Activated T-helper 1 cell treated with anti-CD3 and anti-CD28 coated beads, Interleukin-12 subunit alpha, Interleukin-12 subunit beta, Interleukin-2, Interleukin-4 antibody, amounts not matched to agents 30 ng/mL and 10 ng/mL and 1 ng/mL, durations not matched to agents 14 hours and 24 hours and 36 hours (primary cell): ENCODE data around the gene PLCL1. TPM values are rescaled to one million over a fixed set of nuclear protein-coding genes. Genes with fewer than 3 reads are reported as not detected.

Source experiments
- DNase-seq: peaks from one replicate; pipeline ENCODE4 v3.0.0; 2021; ENCODE audit warnings: low spot score
- H3K27ac Mint-ChIP-seq: one replicate; pipeline ENCODE4 v1.8.0; 2021; ENCODE audit warnings: mild to moderate bottlenecking, mixed read lengths
- H3K27me3 Mint-ChIP-seq: one replicate; pipeline ENCODE4 v1.8.0; 2022; ENCODE audit warnings: mild to moderate bottlenecking, moderate library complexity, mixed read lengths; ENCODE audit not compliant: insufficient read depth
- H3K36me3 Mint-ChIP-seq: one replicate; pipeline ENCODE4 v1.8.0; 2021; ENCODE audit warnings: low read depth, mixed read lengths
- H3K4me1 Mint-ChIP-seq: one replicate; pipeline ENCODE4 v1.8.0; 2021; ENCODE audit warnings: low read depth, mixed read lengths
- H3K4me3 Mint-ChIP-seq: one replicate; pipeline ENCODE4 v1.8.0; 2021; ENCODE audit warnings: mild to moderate bottlenecking, moderate library complexity, mixed read lengths
- H3K9me3 Mint-ChIP-seq: one replicate; pipeline ENCODE4 v1.8.0; 2021; ENCODE audit warnings: mixed read lengths
- intact Hi-C: fragments of 100-400 bp; cut with micrococcal nuclease; formaldehyde crosslinking; loops from one replicate; pipeline ENCODE4 v1.15.1; 2024
- total RNA-seq: library from RNA; stranded (reverse); gene quantifications from 2 replicates; pipeline ENCODE4 v1.2.3, GENCODE V29; 2022

PLCL1 gene
- total RNA-seq, 1 donor from 2014 or later, result 0.62 TPM

- H3K36me3 Mint-ChIP-seq, result no peaks in the 10 kb centered on the region
- peaks cover 2% of the 10 kb centered on the region for H3K27me3 Mint-ChIP-seq
- no peak overlapping the region for H3K4me3 Mint-ChIP-seq
- DNase-seq, result no peak
- no peaks in the 10 kb centered on the region for H3K4me1 Mint-ChIP-seq
- H3K27ac Mint-ChIP-seq, result no peak overlapping the region
- no peaks in the 10 kb centered on the region for H3K9me3 Mint-ChIP-seq
- intact Hi-C loops, result loop anchor here (5.0 kb wide), 1 partner anchor 50 kb away; no protein-coding TSS in a partner anchor
Measured at GRCh38 chr2:198117406-198118041, 313.1 kb downstream of the PLCL1 start.

GRCh38 chr2:198127627-198128026, 323.2 kb downstream of the PLCL1 start:
- H3K27ac Mint-ChIP-seq, result no peak overlapping the region
- H3K9me3 Mint-ChIP-seq, result no peaks in the 10 kb centered on the region
- H3K27me3 Mint-ChIP-seq, result peaks cover 5% of the 10 kb centered on the region
- H3K36me3 Mint-ChIP-seq, result no peaks in the 10 kb centered on the region
- no peaks in the 10 kb centered on the region for H3K4me1 Mint-ChIP-seq
- intact Hi-C loops, result loop anchor here (1.0 to 2.0 kb wide), 5 partner anchors 73 to 422 kb away; partner anchors contain the start of gene MARS2
- DNase-seq, result peak; percentile 3
- no peak overlapping the region for H3K4me3 Mint-ChIP-seq

DNA sequence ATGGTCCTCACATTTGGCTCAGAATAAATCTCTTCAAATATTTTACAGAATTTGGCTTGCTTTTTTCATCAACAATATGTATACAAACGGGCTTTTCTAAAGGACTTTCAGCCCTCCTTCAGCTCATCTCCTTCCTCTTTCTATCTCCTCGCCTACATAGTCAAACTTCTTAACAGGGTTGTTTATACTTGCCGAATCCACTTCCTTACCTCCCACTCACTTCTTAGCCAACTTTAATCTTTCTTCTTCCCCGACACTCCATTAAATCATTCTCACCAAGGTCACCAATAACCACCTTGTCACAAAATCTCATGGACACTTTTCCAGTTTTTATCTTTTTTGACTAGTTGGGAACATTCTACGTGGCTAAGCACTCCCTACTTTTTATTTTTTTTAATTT, 325.2 kb downstream of the PLCL1 start:
- no peaks in the 10 kb centered on the region for H3K9me3 Mint-ChIP-seq
- intact Hi-C loops, result no loop called here

DNA sequence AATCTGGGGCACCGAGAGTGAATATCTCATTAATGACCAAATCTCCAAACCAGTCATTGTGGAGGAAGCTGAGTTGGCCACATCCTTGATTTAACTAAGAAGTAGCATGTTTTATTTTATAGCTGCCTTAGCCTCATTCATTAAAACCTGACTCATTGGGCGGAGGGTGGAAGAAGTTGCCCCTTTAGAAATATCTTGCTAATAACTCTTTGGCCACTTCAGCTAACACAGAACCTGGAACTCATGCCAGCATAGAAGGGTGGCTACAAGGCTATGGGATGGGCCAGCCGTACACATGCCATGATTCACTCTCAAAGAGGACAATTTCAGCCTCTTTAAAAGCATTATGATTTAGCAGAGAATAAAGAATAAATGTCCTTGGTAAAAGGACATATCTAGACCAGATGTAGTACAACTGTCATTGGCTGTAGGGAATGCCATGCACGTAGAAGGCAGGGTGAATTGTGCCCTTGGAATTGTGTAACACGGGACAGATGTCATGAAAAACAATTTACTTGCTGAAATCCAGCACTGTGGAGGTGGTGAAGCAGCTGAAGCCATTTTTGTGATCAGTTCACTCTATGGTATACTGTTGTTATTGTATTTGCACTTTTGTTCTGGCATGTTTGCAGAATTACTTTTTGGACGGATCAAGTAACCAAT, 330.0 kb downstream of the PLCL1 start:
- H3K9me3 Mint-ChIP-seq, result no peaks in the 10 kb centered on the region
- H3K27me3 Mint-ChIP-seq, result peaks cover 5% of the 10 kb centered on the region
- H3K36me3 Mint-ChIP-seq, result no peaks in the 10 kb centered on the region
- H3K27ac Mint-ChIP-seq, result no peak overlapping the region
- no peak for DNase-seq
- intact Hi-C loops, result no loop called here
- H3K4me1 Mint-ChIP-seq, result no peaks in the 10 kb centered on the region
- H3K4me3 Mint-ChIP-seq, result no peak overlapping the region

More for the DNA sequence above, 325.2 kb downstream of the PLCL1 start:
- DNase-seq, result no peak
- Mint-ChIP-seq H3K27ac (no peak overlapping the region), H3K4me1 (no peaks in the 10 kb centered on the region), H3K27me3 (peaks cover 5% of the 10 kb centered on the region), H3K36me3 (no peaks in the 10 kb centered on the region), H3K4me3 (no peak overlapping the region)

DNA sequence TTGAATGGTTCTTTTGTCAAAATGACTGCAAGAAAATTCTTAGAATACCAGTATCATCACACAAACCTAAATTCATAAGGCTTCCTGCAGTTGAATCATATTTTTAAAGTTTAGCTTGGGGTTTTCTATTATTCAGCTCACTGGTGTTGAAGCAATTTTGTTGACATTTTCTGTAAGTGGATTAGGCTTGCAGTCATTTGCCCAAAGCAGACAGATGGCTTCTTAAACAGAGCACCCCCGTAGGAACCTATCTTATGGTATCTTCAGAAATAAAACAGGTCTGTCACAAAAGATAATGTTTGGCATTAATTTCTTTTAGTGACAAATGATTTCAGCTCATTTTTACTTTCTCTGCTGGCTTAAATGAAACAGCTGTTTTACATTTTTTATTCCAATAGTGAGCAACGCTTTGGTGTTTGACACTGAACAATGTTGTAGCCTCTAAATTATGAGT, 331.1 kb downstream of the PLCL1 start:
- H3K4me1 Mint-ChIP-seq, result no peaks in the 10 kb centered on the region
- DNase-seq, result no peak
- H3K27me3 Mint-ChIP-seq, result peaks cover 5% of the 10 kb centered on the region
- H3K4me3 Mint-ChIP-seq, result no peak overlapping the region
- H3K27ac Mint-ChIP-seq, result no peak overlapping the region
- H3K36me3 Mint-ChIP-seq, result no peaks in the 10 kb centered on the region
- intact Hi-C loops, result no loop called here
- no peaks in the 10 kb centered on the region for H3K9me3 Mint-ChIP-seq

DNA sequence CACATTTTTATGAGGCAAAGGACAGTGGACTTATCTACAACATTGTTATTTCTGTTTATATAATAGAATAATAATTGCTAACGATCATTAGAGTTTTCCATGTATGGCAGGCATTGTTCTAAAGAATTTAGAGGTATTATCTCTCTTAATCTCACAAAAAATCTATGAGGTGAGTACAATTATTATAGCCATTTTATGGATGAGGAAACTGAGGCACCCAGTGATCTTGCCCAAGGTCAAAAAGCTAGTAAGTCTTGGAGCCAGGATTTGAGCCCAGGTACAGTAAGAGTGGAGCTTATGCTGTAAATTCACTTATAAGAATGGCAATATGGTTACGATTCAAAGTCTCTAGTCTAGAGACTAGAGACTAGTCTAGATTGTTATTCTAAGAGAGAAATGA, 331.7 kb downstream of the PLCL1 start:
- peaks cover under 1% of the 10 kb centered on the region for H3K27me3 Mint-ChIP-seq
- H3K36me3 Mint-ChIP-seq, result no peaks in the 10 kb centered on the region
- H3K9me3 Mint-ChIP-seq, result no peaks in the 10 kb centered on the region
- DNase-seq, result no peak
- no peak overlapping the region for H3K27ac Mint-ChIP-seq
- intact Hi-C loops, result no loop called here
- no peak overlapping the region for H3K4me3 Mint-ChIP-seq
- H3K4me1 Mint-ChIP-seq, result no peaks in the 10 kb centered on the region

DNA sequence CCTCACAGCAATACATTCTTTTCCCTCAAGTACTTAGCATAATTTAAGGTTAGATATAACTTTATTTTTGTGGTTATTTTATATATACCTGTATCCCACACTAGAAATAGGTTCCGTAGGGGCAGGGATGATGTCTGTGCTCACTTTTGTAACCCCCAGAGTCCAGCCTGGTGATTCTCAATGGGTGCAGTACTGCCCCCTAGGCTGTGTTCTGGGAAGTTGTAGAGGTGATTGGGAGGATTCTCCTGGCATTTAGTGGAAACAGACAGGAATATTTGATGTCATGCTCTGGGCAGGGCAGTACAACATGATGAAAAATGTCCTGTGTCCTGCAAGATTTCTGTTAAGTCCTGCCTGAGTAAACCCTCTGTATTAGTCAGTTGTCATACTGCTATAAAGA, 333.3 kb downstream of the PLCL1 start:
- no peaks in the 10 kb centered on the region for H3K9me3 Mint-ChIP-seq

DNA sequence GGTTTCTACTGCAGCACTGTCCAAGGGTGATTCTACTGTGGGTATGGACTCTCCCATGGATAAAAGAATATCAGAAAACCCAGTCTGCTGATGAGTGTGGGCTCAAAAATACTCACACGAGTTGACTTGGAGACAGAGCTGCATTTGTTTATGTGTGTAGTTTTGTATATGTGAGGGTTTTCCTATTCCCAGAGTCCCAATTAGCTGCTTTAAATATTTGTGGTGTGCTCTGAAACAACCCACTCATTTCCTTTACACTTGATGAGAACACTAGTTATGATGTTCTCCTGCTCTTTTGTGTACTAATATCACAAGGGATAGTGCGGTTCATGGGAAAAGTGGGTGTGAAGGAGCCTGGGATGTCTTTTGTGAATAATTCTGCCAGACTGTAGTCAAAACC, 337.3 kb downstream of the PLCL1 start:
- H3K36me3 Mint-ChIP-seq, result no peaks in the 10 kb centered on the region
- no peaks in the 10 kb centered on the region for H3K9me3 Mint-ChIP-seq
- intact Hi-C loops, result no loop called here
- H3K27me3 Mint-ChIP-seq, result no peaks in the 10 kb centered on the region
- DNase-seq, result no peak
- no peak overlapping the region for H3K27ac Mint-ChIP-seq
- no peak overlapping the region for H3K4me3 Mint-ChIP-seq
- H3K4me1 Mint-ChIP-seq, result no peaks in the 10 kb centered on the region

More for the DNA sequence above, 333.3 kb downstream of the PLCL1 start:
- no peak for DNase-seq
- intact Hi-C loops, result no loop called here
- no peak overlapping the region for H3K4me3 Mint-ChIP-seq
- no peaks in the 10 kb centered on the region for H3K4me1 Mint-ChIP-seq
- no peaks in the 10 kb centered on the region for H3K36me3 Mint-ChIP-seq
- no peak overlapping the region for H3K27ac Mint-ChIP-seq
- no peaks in the 10 kb centered on the region for H3K27me3 Mint-ChIP-seq

DNA sequence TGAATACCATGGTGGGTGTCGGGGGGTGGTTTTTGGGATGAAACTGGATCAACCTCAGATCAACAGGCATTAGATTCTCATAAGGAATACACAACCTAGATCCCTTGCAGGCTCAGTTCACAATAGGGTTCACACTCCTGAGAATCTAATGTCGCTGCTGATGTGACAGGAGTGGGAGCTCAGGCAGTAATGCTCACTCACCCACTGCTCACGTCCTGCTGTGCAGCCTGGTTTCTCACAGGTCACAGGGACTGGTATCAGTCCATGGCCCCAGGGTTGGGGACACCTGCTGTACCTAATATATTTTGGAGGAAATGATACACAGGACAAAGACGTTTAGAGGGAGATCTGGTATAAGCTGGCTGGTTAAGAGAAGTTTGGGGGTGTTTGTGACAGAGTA, 338.8 kb downstream of the PLCL1 start:
- intact Hi-C loops, result no loop called here
- Mint-ChIP-seq H3K4me3 (no peak overlapping the region), H3K27me3 (no peaks in the 10 kb centered on the region), H3K4me1 (no peaks in the 10 kb centered on the region), H3K9me3 (no peaks in the 10 kb centered on the region), H3K27ac (no peak overlapping the region), H3K36me3 (no peaks in the 10 kb centered on the region)
- no peak for DNase-seq

DNA sequence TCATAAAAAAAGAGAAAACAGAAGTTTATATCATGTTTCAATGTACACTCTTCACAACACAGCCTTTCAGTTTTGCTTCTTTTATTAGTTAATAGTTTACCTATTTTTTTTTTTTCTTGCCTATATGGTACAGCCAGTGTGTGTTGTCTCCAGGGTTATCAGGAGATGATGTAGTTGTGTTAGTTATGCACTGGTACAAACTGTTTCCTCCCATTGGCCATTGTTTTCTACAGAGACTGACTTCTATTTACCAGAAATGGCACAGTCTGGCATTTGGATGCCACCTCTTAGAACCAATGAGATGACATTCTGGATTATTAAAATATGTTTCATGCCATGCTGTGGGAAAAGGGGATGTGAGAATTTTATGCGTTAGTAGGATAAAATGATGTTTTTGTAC, 339.4 kb downstream of the PLCL1 start:
- no peaks in the 10 kb centered on the region for H3K4me1 Mint-ChIP-seq
- H3K27me3 Mint-ChIP-seq, result no peaks in the 10 kb centered on the region
- no peaks in the 10 kb centered on the region for H3K9me3 Mint-ChIP-seq
- DNase-seq, result no peak
- H3K27ac Mint-ChIP-seq, result no peak overlapping the region
- intact Hi-C loops, result no loop called here
- H3K4me3 Mint-ChIP-seq, result no peak overlapping the region
- no peaks in the 10 kb centered on the region for H3K36me3 Mint-ChIP-seq

- Mint-ChIP-seq H3K4me1 (no peaks in the 10 kb centered on the region), H3K27me3 (no peaks in the 10 kb centered on the region)
- no peak for DNase-seq
Measured at GRCh38 chr2:198144660-198145059, 340.3 kb downstream of the PLCL1 start.

GRCh38 chr2:198146346-198146940, 342.1 kb downstream of the PLCL1 start:
- Mint-ChIP-seq H3K4me1 (no peaks in the 10 kb centered on the region), H3K4me3 (no peak overlapping the region), H3K27ac (no peak overlapping the region), H3K36me3 (no peaks in the 10 kb centered on the region), H3K27me3 (no peaks in the 10 kb centered on the region), H3K9me3 (no peaks in the 10 kb centered on the region)
- DNase-seq, result no peak
- intact Hi-C loops, result no loop called here

More at GRCh38 chr2:198144660-198145059, 340.3 kb downstream of the PLCL1 start:
- Mint-ChIP-seq H3K4me3 (no peak overlapping the region), H3K27ac (no peak overlapping the region), H3K36me3 (no peaks in the 10 kb centered on the region), H3K9me3 (no peaks in the 10 kb centered on the region)
- intact Hi-C loops, result no loop called here

GRCh38 chr2:198157314-198157713, 352.9 kb downstream of the PLCL1 start:
- intact Hi-C loops, result no loop called here
- H3K4me1 Mint-ChIP-seq, result no peaks in the 10 kb centered on the region
- no peak for DNase-seq
- H3K4me3 Mint-ChIP-seq, result no peak overlapping the region
- peaks cover 5% of the 10 kb centered on the region for H3K27me3 Mint-ChIP-seq
- H3K27ac Mint-ChIP-seq, result no peak overlapping the region
- H3K36me3 Mint-ChIP-seq, result no peaks in the 10 kb centered on the region
- peaks cover 10% of the 10 kb centered on the region for H3K9me3 Mint-ChIP-seq
